Gastrocnemius medialis (tissue), 4 donors: ENCODE data around the gene PHKG2. TPM values are rescaled to one million over a fixed set of nuclear protein-coding genes. Genes with fewer than 3 reads are reported as not detected.

Source experiments
- ATAC-seq, 2 donors: fragments of 150-250 bp; one replicate each; pipeline ENCODE4 v1.9.1; 2016
- DNase-seq, 2 donors: peaks; one replicate each; pipeline ENCODE4 v3.0.0-alpha.2; 2019
- H3K27ac ChIP-seq, 4 donors: fragments of 200-600 bp; sonication (generic); 1 replicate in 1 of 4; 2 replicates in 3 of 4; pipeline ENCODE4 v1.5.1; 2016 to 2018; ENCODE audit warnings: mild to moderate bottlenecking in 2 of 4, moderate library complexity in 1 of 4
- H3K27me3 ChIP-seq, 3 donors: fragments of 200-600 bp; sonication (generic) in 2 of 3; 1 replicate in 1 of 3; 2 replicates in 2 of 3; pipeline versions ENCODE4 v1.5.1 to v1.6.0; 2016 to 2019; ENCODE audit warnings: mild to moderate bottlenecking in 1 of 3, moderate library complexity in 1 of 3
- H3K36me3 ChIP-seq, 2 donors: fragments of 200-600 bp; sonication (generic) in 1 of 2; one replicate each; pipeline ENCODE4 v1.5.1; 2017 to 2018
- H3K4me1 ChIP-seq, 2 donors: fragments of 200-600 bp; sonication (generic) in 1 of 2; one replicate each; pipeline ENCODE4 v1.5.1; 2016 to 2017; ENCODE audit warnings: mild to moderate bottlenecking in 2 of 2
- H3K4me3 ChIP-seq, 4 donors: fragments of 200-600 bp; sonication (generic) in 3 of 4; 1 replicate in 1 of 4; 2 replicates in 3 of 4; pipeline ENCODE4 v1.5.1; 2016 to 2019; ENCODE audit warnings: mild to moderate bottlenecking in 2 of 4
- H3K9me3 ChIP-seq, 3 donors: fragments of 200-600 bp; sonication (generic) in 2 of 3; 1 replicate in 1 of 3; 2 replicates in 2 of 3; pipeline ENCODE4 v1.5.1; 2016 to 2019
- POLR2A ChIP-seq, 2 donors: fragments of 450-650 bp; IDR thresholded peaks; one replicate each; pipeline ENCODE4 v1.6.1; 2017; ENCODE audit warnings: antibody characterized with exemption in 2 of 2, mild to moderate bottlenecking in 2 of 2, moderate library complexity in 2 of 2
- in situ Hi-C, 4 donors: fragments of 200-750 bp; cut with MboI; loops; one replicate each; pipeline versions ENCODE4 v1.15.0 to v1.8.0; 2017; ENCODE audit warnings: low sequenced_read_pairs in 4 of 4
- intact Hi-C: fragments of 100-400 bp; cut with DNase I; formaldehyde crosslinking; loops from one replicate; pipeline ENCODE4 v1.15.1; 2023; ENCODE audit warnings: low total_unique reads
- total RNA-seq, 4 donors: library from RNA; depleted of rRNA; stranded (reverse); fragments of >200 nt; gene quantifications; one replicate each; pipeline versions ENCODE4 v1.1.0 to v1.2.3, GENCODE V29; 2016
- TF ChIP-seq, protein P1 (sequence below), 5 experiments: fragments of 450-650 bp in 3 of 5; fragments of 200-600 bp in 2 of 5; sonication (generic) in 2 of 5; IDR thresholded peaks in 4 of 5; conservative IDR thresholded peaks in 1 of 5; 1 replicate in 4 of 5; 2 replicates in 1 of 5; pipeline ENCODE4 v1.5.1; 2016 to 2019; ENCODE audit warnings: antibody characterized with exemption in 5 of 5, mild to moderate bottlenecking in 3 of 5, moderate library complexity in 3 of 5

The PHKG2 gene
- total RNA-seq, 4 donors from 2014 or later, result 8.8 to 30.0 (median 21.6) TPM

DNA sequence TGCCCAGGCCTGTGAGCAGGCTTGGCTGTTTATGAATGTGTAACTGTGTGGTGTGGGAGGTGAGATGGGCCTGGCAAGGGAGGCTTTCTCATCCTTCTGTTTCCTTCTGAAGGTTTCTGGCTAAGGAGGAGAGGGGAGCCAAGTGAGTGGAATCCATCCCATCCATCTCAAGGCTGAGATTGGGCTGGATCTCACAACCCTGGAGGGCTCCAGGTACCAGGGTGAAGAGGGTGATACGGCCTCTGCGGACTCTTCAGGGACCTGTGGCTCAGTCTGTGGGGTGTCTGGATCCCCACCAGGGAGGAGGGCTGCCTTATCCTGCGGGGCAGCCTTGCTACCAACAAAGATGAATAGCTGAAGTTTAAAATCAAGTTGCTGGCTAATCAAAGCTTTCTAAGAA, 31.8 kb downstream of the PHKG2 start:
- H3K27me3 ChIP-seq, result no peaks in the 10 kb centered on the region
- intact Hi-C loops (no loop called here), in situ Hi-C loops (no loop called here)
- DNase-seq (no peak), ATAC-seq (no peak)
- H3K4me1 ChIP-seq, result peaks cover 28 to 34% of the 10 kb centered on the region in 2 donors
- H3K27ac ChIP-seq, result peak overlapping the region in 2 of 4 donors; percentile 13 to 96
- H3K9me3 ChIP-seq, result no peaks in the 10 kb centered on the region
- peaks cover 0 to 26% of the 10 kb centered on the region in 2 donors for H3K36me3 ChIP-seq
- H3K4me3 ChIP-seq, result no peak overlapping the region
- TF ChIP-seq, protein P1, sequence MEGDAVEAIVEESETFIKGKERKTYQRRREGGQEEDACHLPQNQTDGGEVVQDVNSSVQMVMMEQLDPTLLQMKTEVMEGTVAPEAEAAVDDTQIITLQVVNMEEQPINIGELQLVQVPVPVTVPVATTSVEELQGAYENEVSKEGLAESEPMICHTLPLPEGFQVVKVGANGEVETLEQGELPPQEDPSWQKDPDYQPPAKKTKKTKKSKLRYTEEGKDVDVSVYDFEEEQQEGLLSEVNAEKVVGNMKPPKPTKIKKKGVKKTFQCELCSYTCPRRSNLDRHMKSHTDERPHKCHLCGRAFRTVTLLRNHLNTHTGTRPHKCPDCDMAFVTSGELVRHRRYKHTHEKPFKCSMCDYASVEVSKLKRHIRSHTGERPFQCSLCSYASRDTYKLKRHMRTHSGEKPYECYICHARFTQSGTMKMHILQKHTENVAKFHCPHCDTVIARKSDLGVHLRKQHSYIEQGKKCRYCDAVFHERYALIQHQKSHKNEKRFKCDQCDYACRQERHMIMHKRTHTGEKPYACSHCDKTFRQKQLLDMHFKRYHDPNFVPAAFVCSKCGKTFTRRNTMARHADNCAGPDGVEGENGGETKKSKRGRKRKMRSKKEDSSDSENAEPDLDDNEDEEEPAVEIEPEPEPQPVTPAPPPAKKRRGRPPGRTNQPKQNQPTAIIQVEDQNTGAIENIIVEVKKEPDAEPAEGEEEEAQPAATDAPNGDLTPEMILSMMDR (IDR thresholded peaks at IDR 0.05 in 4 of 5, conservative IDR thresholded peaks at IDR 0.05 in 1 of 5), result no peak
- no peak for TF ChIP-seq POLR2A (IDR thresholded peaks at IDR 0.05)

DNA sequence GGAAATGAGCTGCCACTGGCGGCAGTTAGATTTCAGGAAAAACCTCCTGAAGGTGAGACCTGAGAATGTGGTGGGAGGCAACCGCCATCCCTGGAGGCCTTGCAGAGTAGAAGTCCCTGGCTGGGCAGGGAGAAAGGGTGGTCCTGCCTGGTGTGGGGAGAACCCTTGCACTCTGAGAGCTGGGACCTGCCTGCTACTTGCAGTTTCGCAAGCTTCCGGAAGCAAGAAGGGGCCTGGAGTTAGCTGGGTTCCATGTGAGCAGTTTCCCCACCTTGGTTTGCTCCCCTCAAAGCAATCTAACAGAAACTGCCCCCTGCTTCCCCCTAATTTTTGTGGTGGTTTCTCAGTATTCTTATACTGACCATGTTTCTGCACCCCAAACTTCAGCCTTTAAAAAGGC, 32.3 kb downstream of the PHKG2 start:
- TF ChIP-seq POLR2A (IDR thresholded peaks at IDR 0.05), result no peak
- TF ChIP-seq, protein P1 (IDR thresholded peaks at IDR 0.05 in 4 of 5, conservative IDR thresholded peaks at IDR 0.05 in 1 of 5), result no peak
- in situ Hi-C loops (no loop called here), intact Hi-C loops (no loop called here)
- DNase-seq, result no peak
- ATAC-seq, result no peak
- no peaks in the 10 kb centered on the region for H3K9me3 ChIP-seq
- H3K4me3 ChIP-seq, result no peak overlapping the region
- peak overlapping the region in 1 of 4 donors; percentile 96 for H3K27ac ChIP-seq
- H3K4me1 ChIP-seq, result peaks cover 29 to 37% of the 10 kb centered on the region in 2 donors
- peaks cover 0 to 26% of the 10 kb centered on the region in 2 donors for H3K36me3 ChIP-seq
- no peaks in the 10 kb centered on the region for H3K27me3 ChIP-seq

DNA sequence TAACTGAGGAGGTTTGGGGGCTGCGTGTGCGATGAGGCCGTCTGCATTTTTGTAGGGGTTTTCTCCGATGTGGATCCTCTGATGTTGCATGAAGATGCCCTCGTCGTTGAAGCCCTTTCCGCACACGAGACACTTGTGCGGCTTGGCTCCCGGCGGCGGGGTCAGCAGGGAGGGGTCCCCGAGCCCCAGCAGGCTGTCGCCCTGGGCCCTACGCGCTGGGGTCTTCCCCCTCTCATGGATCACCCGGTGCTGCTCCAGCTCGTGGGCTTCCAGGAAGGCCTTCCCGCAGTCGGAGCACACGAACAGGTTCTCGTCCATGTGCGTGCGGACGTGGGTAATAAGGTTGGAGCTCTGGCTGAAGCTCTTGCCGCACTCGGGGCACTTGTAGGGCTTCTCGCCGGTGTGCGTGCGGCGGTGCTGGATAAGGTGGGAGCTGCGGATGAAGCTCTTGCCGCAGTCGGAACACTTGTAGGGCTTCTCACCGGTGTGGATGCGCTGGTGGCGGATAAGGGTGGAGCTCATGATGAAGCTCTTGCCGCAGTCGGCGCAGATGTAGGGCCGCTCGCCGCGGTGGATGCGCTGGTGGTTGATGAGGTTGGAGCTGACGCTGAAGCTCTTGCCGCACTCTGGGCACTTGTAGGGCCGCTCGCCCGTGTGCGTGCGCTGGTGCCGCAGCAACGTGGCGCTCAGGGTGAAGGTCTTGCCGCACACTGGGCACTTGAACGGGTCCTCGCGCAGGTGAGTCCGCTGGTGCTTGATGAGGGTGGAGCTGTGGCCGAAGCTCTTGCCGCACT, 34.5 kb downstream of the PHKG2 start:
- in situ Hi-C loops, result no loop called here

DNA sequence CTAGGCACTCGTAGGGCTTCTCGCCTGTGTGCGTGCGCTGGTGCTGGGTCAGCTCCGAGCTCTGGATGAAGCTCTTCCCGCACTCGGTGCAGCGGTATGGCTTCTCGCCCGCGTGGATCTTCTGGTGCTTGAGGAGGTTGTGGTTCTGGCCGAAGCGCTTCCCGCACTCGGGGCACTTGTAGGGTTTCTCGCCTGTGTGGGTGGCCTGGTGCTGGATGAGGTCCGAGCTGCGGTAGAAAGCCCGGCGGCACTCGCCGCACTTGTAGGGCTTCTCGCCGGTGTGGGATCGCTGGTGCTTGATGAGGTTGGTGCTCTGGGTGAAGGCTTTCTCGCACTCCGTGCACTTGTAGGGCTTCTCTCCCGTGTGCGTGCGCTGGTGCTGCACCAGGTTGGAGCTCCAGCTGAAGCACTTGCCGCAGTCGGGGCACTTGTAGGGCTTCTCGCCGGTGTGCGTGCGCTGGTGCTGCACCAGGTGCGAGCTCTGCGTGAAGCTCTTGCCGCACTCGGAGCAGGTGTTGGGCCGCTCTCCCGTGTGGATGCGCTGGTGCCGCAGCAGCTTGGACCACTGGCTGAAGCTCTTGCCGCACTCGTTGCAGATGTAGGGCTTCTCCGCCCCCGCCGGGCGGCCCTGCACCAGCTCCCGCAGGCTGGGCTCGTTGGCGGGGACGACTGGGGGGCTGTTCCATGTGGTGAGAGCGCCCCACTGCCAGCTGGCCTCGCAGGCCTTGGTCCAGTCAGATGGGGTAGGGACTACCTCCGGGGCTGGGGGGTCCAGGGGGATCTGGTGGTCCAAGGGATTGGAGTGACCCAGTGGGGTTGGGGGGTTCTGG, 35.3 kb downstream of the PHKG2 start:
- TF ChIP-seq, protein P1 (IDR thresholded peaks at IDR 0.05 in 4 of 5, conservative IDR thresholded peaks at IDR 0.05 in 1 of 5), result no peak
- TF ChIP-seq POLR2A (IDR thresholded peaks at IDR 0.05), result no peak
- no peaks in the 10 kb centered on the region for H3K9me3 ChIP-seq
- DNase-seq (no peak), ATAC-seq (no peak)
- peaks cover 0 to 26% of the 10 kb centered on the region in 2 donors for H3K36me3 ChIP-seq
- in situ Hi-C loops, result no loop called here
- intact Hi-C loops, result no loop called here
- H3K27me3 ChIP-seq, result no peaks in the 10 kb centered on the region
- no peak overlapping the region for H3K4me3 ChIP-seq
- H3K4me1 ChIP-seq, result peaks cover 18 to 21% of the 10 kb centered on the region in 2 donors
- no peak overlapping the region for H3K27ac ChIP-seq

More for the DNA sequence above, 34.5 kb downstream of the PHKG2 start:
- DNase-seq, result no peak
- no peaks in the 10 kb centered on the region for H3K27me3 ChIP-seq
- peaks cover 0 to 26% of the 10 kb centered on the region in 2 donors for H3K36me3 ChIP-seq
- intact Hi-C loops, result no loop called here
- peaks cover 26 to 27% of the 10 kb centered on the region in 2 donors for H3K4me1 ChIP-seq
- no peak overlapping the region for H3K4me3 ChIP-seq
- TF ChIP-seq POLR2A (IDR thresholded peaks at IDR 0.05), result no peak
- TF ChIP-seq, protein P1 (IDR thresholded peaks at IDR 0.05 in 4 of 5, conservative IDR thresholded peaks at IDR 0.05 in 1 of 5), result no peak
- no peak for ATAC-seq
- no peak overlapping the region for H3K27ac ChIP-seq
- H3K9me3 ChIP-seq, result no peaks in the 10 kb centered on the region
